ENCODE results near the gene MRPL34. TPM values are rescaled to one million over a fixed set of nuclear protein-coding genes. Genes with fewer than 3 reads are reported as not detected.
A peak's percentile ranks its signal among the peaks of the same experiment; 100 is the strongest.

Gene MRPL34
- total RNA-seq, 1 donor from 2014 or later, result 23.7 TPM

- no peak for TF ChIP-seq CTCF (IDR thresholded peaks at IDR 0.05; ENCODE audit: insufficient read depth, low read length, severe bottlenecking)
- DNase-seq (ENCODE audit: low read depth) (peak; percentile 4), FAIRE-seq (no peak)
- peaks cover 8% of the 10 kb centered on the region for H3K36me3 ChIP-seq (ENCODE audit: control insufficient read depth, insufficient read depth, low read length)
- H3K4me3 ChIP-seq (ENCODE audit: low read depth, low read length), result peak overlapping the region; percentile 56
- H3K27me3 ChIP-seq (ENCODE audit: control insufficient read depth, insufficient read depth, low read length), result no peaks in the 10 kb centered on the region
Measured at GRCh38 chr19:17337675-17338432, 32.2 kb downstream of the MRPL34 start.

GRCh38 chr19:17338433-17339078, 32.9 kb downstream of the MRPL34 start:
- no peaks in the 10 kb centered on the region for H3K27me3 ChIP-seq (ENCODE audit: control insufficient read depth, insufficient read depth, low read length)
- DNase-seq (ENCODE audit: low read depth), result no peak
- no peak for TF ChIP-seq CTCF (IDR thresholded peaks at IDR 0.05; ENCODE audit: insufficient read depth, low read length, severe bottlenecking)
- FAIRE-seq, result no peak
- peak overlapping the region; percentile 56 for H3K4me3 ChIP-seq (ENCODE audit: low read depth, low read length)
- H3K36me3 ChIP-seq (ENCODE audit: control insufficient read depth, insufficient read depth, low read length), result peaks cover 8% of the 10 kb centered on the region

GRCh38 chr19:17339088-17339741, 33.5 kb downstream of the MRPL34 start:
- no peak for TF ChIP-seq CTCF (IDR thresholded peaks at IDR 0.05; ENCODE audit: insufficient read depth, low read length, severe bottlenecking)
- H3K36me3 ChIP-seq (ENCODE audit: control insufficient read depth, insufficient read depth, low read length), result peaks cover 8% of the 10 kb centered on the region
- no peaks in the 10 kb centered on the region for H3K27me3 ChIP-seq (ENCODE audit: control insufficient read depth, insufficient read depth, low read length)
- FAIRE-seq, result no peak
- no peak overlapping the region for H3K4me3 ChIP-seq (ENCODE audit: low read depth, low read length)
- DNase-seq (ENCODE audit: low read depth), result no peak

GRCh38 chr19:17340302-17340870, 34.7 kb downstream of the MRPL34 start:
- no peak for FAIRE-seq

GRCh38 chr19:17340871-17341357, 35.2 kb downstream of the MRPL34 start:
- no peak overlapping the region for H3K4me3 ChIP-seq (ENCODE audit: low read depth, low read length)
- FAIRE-seq, result no peak
- no peak for DNase-seq (ENCODE audit: low read depth)
- H3K36me3 ChIP-seq (ENCODE audit: control insufficient read depth, insufficient read depth, low read length), result peaks cover 8% of the 10 kb centered on the region
- H3K27me3 ChIP-seq (ENCODE audit: control insufficient read depth, insufficient read depth, low read length), result no peaks in the 10 kb centered on the region
- no peak for TF ChIP-seq CTCF (IDR thresholded peaks at IDR 0.05; ENCODE audit: insufficient read depth, low read length, severe bottlenecking)

More at GRCh38 chr19:17340302-17340870, 34.7 kb downstream of the MRPL34 start:
- H3K4me3 ChIP-seq (ENCODE audit: low read depth, low read length), result no peak overlapping the region
- H3K36me3 ChIP-seq (ENCODE audit: control insufficient read depth, insufficient read depth, low read length), result peaks cover 8% of the 10 kb centered on the region
- TF ChIP-seq CTCF (IDR thresholded peaks at IDR 0.05; ENCODE audit: insufficient read depth, low read length, severe bottlenecking), result no peak
- no peak for DNase-seq (ENCODE audit: low read depth)
- H3K27me3 ChIP-seq (ENCODE audit: control insufficient read depth, insufficient read depth, low read length), result no peaks in the 10 kb centered on the region

Measured in bronchial epithelial cell (primary cell).